Heart right ventricle (tissue), 16 donors: ENCODE results near the gene POLD2. TPM values are rescaled to one million over a fixed set of nuclear protein-coding genes. Genes with fewer than 3 reads are reported as not detected.

Experiments
- ATAC-seq, 8 donors: fragments of 200-7000 bp; cut with Tn5 transposase; one replicate each; pipeline ENCODE4 v1.9.1; 2020; ENCODE audit warnings: mild to moderate bottlenecking in 8 of 8, moderate library complexity in 8 of 8, moderate number of reproducible peaks in 1 of 8
- DNase-seq, 2 donors: peaks; one replicate each; pipeline ENCODE4 v3.0.0-alpha.2; 2020
- H3K27ac ChIP-seq, 10 donors: fragments of 200-600 bp; sonication (generic) in 2 of 10; one replicate each; pipeline versions ENCODE4 v1.5.0 to v1.8.0; 2020 to 2022; ENCODE audit warnings: mild to moderate bottlenecking in 3 of 10
- H3K27me3 ChIP-seq, 7 donors: fragments of 200-600 bp; one replicate each; pipeline ENCODE4 v1.8.0; 2021 to 2022; ENCODE audit warnings: mild to moderate bottlenecking in 2 of 7
- H3K36me3 ChIP-seq, 9 donors: fragments of 200-600 bp; sonication (generic) in 1 of 9; one replicate each; pipeline versions ENCODE4 v1.5.0 to v1.8.0; 2020 to 2022; ENCODE audit warnings: mild to moderate bottlenecking in 2 of 9
- H3K4me1 ChIP-seq, 9 donors: fragments of 200-600 bp; sonication (generic) in 1 of 9; one replicate each; pipeline versions ENCODE4 v1.5.0 to v1.8.0; 2020 to 2022; ENCODE audit warnings: mild to moderate bottlenecking in 4 of 9
- H3K4me3 ChIP-seq, 10 donors: fragments of 200-600 bp; sonication (generic) in 2 of 10; one replicate each; pipeline versions ENCODE4 v1.5.0 to v1.8.0; 2020 to 2022; ENCODE audit warnings: mild to moderate bottlenecking in 7 of 10, moderate library complexity in 2 of 10
- H3K9me3 ChIP-seq, 11 donors: fragments of 200-600 bp in 10 of 11; sonication (generic) in 2 of 11; one replicate each; pipeline versions ENCODE4 v1.5.0 to v1.8.0; 2013 to 2022; ENCODE audit warnings: mild to moderate bottlenecking in 2 of 11, control low read depth in 1 of 11, moderate library complexity in 1 of 11
- whole genome bisulfite sequencing, 2 donors: extraction: QIAGEN DNeasy Blood & Tissue Kit; methylation state at CpG; one replicate each; pipeline ENCODE4 v1.1.7; 2013; ENCODE audit warnings: inconsistent platforms in 1 of 2; 5-methylcytosine and 5-hydroxymethylcytosine counted together
- intact Hi-C, 10 donors: fragments of 100-400 bp; cut with DNase I; formaldehyde crosslinking; loops; one replicate each; pipeline versions ENCODE4 v1.11.1 to v1.14.2; 2022
- polyA plus RNA-seq, 2 donors: library from polyadenylated mRNA; stranded (reverse); fragments of 200-250 nt; gene quantifications; one replicate each; pipeline ENCODE4 v1.2.3, GENCODE V29; 2013
- total RNA-seq, 10 donors: library from RNA; stranded (reverse); fragmentation: NEBNext Ultra II Directional in 3 of 10; extraction: Animal tissue kit (Norgen Biotek cat#: 25700) in 3 of 10; gene quantifications; one replicate each; pipeline versions ENCODE4 v1.2.1 to v1.2.4, GENCODE V29; 2021 to 2023
- TF ChIP-seq, protein P1 (sequence below), 9 donors: fragments of 200-600 bp; sonication (generic) in 2 of 9; IDR thresholded peaks; one replicate each; pipeline versions ENCODE4 v1.5.0 to v1.8.0; 2021 to 2022; ENCODE audit warnings: antibody characterized with exemption in 9 of 9, mild to moderate bottlenecking in 5 of 9, moderate library complexity in 1 of 9
- donor health status: Arrhythmogenic right ventricular cardiomyopathy.
- donor health status: ischemic (EF 13 %, LVEDD 7.1; RV severe dilation, severe dysfunction).
- donor health status: healthy with polysubstance abuse.
- donor health status: DM: no; HTN: yes; CAD: no.
- donor health status: DM: no; HTN: no; CAD: no.
- donor health status: ischemic (EF 25% LVEDD 6.9; RV normal size, moderate dysfunction).
- donor health status: ischemic (EF 25% LVEDD 5.7; RV mildly dilated, moderate dysfunction).
- donor health status: healthy.
- donor health status: DM: yes; HTN: yes; CAD: no.
- donor health status: Ischemic cardiomyopathy.
- donor health status: ischemic (EF 35%, LVEDD 5.7; RV mildly dilated, moderate dysfunction).
- donor health status: nonischemic (EF 11% LVEDD 7.7; RV severe dilation, severe dysfunction).
- donor health status: DM: yes; HTN: yes; CAD: no.
- donor health status: PGD.
- donor health status: ischemic (EF 29% LVEDD 5.4; RV normal size, mild dysfunction).
- donor health status: nonischemic (EF 23%, LVEDD 6.1; RV moderate dilation, normal function).

The POLD2 gene
- total and polyA plus RNA-seq, 12 donors = 64.4 to 150 (median 78.8) TPM

DNA sequence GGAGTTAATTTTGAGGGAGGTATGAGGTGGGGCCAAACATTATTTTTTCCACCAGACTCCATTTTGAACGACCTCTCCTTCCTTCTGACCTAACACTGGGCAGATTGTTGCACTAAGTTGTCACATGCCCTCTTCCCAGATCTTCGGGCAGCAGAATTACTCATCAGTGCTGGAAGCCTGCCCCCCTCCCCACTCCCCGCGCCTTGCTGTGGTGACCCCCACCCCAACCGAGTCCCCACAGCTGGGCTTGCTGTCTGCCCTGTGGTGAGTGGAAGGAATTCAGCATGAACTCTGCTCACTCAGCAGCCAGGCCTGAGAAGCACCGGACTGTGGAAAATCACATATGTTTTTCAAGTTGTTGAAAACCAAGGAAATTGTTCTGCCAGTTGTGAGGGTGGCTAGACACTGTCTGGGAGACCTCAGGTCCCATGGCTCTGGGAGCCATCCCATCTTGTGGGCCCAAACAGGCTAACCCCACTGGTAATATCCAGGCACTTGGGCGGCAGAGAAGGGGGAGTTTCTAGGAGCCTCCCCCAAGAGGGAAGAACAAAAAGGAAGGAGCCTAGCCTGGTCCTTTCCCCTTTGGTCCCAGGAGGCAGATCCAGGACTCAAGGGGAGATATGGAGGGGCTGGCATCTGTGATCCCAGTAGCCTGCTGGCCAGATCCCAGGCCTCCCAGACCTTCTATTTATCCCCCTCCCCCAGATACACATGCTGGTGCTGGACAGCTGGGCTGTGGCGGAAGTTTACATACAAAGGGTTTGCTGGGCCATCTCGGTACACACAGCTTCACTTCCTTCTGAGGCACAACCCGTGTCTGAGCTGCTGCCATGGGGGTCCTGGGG is 22.7 kb downstream of the POLD2 start:
- H3K4me1 ChIP-seq = peaks cover 3 to 62% (median 18%) of the 10 kb centered on the region in 9 donors
- intact Hi-C loops = no loop called here

DNA sequence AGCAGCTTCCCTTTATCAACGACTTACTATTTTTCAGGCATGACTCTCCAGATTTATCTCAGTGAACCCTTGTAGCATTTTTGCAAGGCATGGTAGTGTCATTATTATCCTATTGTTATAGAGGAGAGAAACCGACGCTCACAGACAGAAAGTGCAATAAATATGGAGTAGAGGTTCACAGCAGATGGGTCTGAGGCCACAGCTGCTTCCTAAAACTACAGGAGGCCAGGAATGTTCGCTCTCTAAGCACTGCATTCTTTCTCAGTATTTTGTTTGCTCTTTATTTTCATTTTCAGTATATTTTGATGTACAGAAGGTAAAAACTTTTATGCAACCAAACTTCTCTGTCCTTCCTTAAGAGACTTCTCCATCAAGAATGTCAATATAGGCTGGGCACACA is 23.7 kb downstream of the POLD2 start:
- peaks cover 0 to 13% (median 0%) of the 10 kb centered on the region in 7 donors for H3K27me3 ChIP-seq
- WGBS, 2 donors = 33 to 42% methylated on average over 4 of the region's 4 CpGs
- intact Hi-C loops = no loop called here
- H3K4me3 ChIP-seq = no peak overlapping the region
- ATAC-seq = no peak
- peak overlapping the region in 4 of 10 donors; percentile 70 to 91 (median 88) for H3K27ac ChIP-seq
- H3K4me1 ChIP-seq = peaks cover 3 to 62% (median 14%) of the 10 kb centered on the region in 9 donors
- TF ChIP-seq, protein P1, sequence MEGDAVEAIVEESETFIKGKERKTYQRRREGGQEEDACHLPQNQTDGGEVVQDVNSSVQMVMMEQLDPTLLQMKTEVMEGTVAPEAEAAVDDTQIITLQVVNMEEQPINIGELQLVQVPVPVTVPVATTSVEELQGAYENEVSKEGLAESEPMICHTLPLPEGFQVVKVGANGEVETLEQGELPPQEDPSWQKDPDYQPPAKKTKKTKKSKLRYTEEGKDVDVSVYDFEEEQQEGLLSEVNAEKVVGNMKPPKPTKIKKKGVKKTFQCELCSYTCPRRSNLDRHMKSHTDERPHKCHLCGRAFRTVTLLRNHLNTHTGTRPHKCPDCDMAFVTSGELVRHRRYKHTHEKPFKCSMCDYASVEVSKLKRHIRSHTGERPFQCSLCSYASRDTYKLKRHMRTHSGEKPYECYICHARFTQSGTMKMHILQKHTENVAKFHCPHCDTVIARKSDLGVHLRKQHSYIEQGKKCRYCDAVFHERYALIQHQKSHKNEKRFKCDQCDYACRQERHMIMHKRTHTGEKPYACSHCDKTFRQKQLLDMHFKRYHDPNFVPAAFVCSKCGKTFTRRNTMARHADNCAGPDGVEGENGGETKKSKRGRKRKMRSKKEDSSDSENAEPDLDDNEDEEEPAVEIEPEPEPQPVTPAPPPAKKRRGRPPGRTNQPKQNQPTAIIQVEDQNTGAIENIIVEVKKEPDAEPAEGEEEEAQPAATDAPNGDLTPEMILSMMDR (IDR thresholded peaks at IDR 0.05) = no peak
- no peaks in the 10 kb centered on the region for H3K9me3 ChIP-seq
- no peak for DNase-seq
- H3K36me3 ChIP-seq = no peaks in the 10 kb centered on the region

More for the DNA sequence above, 22.7 kb downstream of the POLD2 start:
- H3K27ac ChIP-seq = peak overlapping the region in 9 of 10 donors; percentile 54 to 91 (median 74)
- 52 to 67% methylated on average over 10 of the region's 10 CpGs for whole genome bisulfite sequencing, 2 donors
- TF ChIP-seq, protein P1 (IDR thresholded peaks at IDR 0.05) = no peak
- no peaks in the 10 kb centered on the region for H3K9me3 ChIP-seq
- peaks cover 0 to 23% (median 0%) of the 10 kb centered on the region in 7 donors for H3K27me3 ChIP-seq
- ATAC-seq (peak in 4 of 8 donors; percentile 10 to 20 (median 14)), DNase-seq (no peak)
- H3K36me3 ChIP-seq = no peaks in the 10 kb centered on the region
- no peak overlapping the region for H3K4me3 ChIP-seq

DNA sequence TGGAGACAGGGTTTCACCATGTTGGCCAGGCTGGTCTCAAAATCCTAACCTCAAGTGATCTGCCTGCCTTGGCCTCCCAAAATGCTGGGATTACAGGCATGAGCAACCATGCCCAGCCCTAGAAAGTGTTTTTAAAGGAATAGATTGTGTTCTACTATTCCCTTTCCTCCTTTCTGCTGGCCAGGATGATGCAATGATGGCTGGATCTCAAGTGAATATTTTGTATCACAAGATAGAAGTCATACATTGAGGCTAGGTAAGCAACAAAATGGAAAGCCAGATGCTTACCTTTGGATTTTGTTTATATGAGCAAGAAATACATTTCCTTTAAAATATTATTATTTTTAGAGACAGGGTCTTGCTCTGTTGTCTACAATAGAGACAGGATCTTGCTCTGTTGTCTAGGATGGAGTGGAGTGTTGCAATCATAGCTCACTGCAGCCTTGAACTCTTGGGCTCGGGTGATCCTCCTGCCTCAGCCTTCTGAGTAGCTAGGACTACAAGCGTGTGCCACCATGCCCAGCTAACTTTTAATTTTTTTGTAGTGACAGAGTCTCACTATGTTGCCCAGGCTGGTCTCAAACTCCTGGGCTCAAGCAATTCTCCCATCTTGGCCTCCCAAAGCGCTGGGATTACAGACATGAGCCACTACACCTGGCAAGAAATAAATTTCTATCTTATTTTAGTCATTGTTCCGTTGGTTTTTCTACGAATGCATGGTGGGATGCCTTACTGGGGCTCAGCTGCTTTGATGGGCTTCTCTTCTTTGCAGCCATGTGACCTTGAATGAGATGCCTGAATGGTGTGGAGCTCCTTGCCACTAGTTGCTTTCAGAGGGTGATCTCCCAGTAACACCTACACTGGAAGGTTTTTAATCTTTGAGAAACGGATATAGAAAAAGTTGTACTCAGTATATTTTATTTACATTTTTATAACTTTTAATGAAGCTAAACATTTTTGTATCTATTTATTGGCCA is 25.0 kb downstream of the POLD2 start:
- H3K4me1 ChIP-seq = peaks cover 3 to 63% (median 10%) of the 10 kb centered on the region in 9 donors
- no peak overlapping the region for H3K4me3 ChIP-seq
- intact Hi-C loops = no loop called here
- DNase-seq = no peak
- WGBS, 2 donors = 89 to 94% methylated on average over 6 of the region's 6 CpGs
- no peaks in the 10 kb centered on the region for H3K36me3 ChIP-seq
- H3K27me3 ChIP-seq = peaks cover 0 to 2% (median 0%) of the 10 kb centered on the region in 7 donors
- no peaks in the 10 kb centered on the region for H3K9me3 ChIP-seq
- no peak overlapping the region for H3K27ac ChIP-seq
- TF ChIP-seq, protein P1 (IDR thresholded peaks at IDR 0.05) = no peak
- ATAC-seq = no peak
